GM12878 (cell line): Measurements from ENCODE around the gene ACD. TPM values are rescaled to one million over a fixed set of nuclear protein-coding genes. Genes with fewer than 3 reads are reported as not detected.

Experiments
- ATAC-seq: fragments of 200-7000 bp; cut with Tn5 transposase; 3 replicates; pipeline ENCODE4 v1.9.1; 2020; ENCODE audit warnings: mild to moderate bottlenecking, moderate library complexity
- BruUV-seq: library from RNA; stranded (reverse); fragments of 400-500 nt; replicated peaks from 2 replicates; lab custom pipeline; 2021; lab: Mats Ljungman, UMichigan
- CTCF ChIA-PET: fragments of 300-600 bp; sonication (Branson Sonifier 250); formaldehyde crosslinking; extraction: SDS; loops from one replicate; lab custom pipeline; 2021; ENCODE audit warnings: inconsistent platforms; lab: Yijun Ruan, JAX
- POLR2A ChIA-PET: fragments of 350-600 bp; formaldehyde crosslinking; extraction: SDS; loops from one replicate; lab custom pipeline; 2021; ENCODE audit warnings: inconsistent platforms; lab: Charles Lee
- RAD21 ChIA-PET: fragments of 300-600 bp; sonication (Branson Sonifier 250); formaldehyde crosslinking; loops from one replicate; lab custom pipeline; 2023; ENCODE audit warnings: antibody characterized with exemption; ENCODE audit not compliant: unreplicated experiment; lab: Charles Lee
- SMC1A ChIA-PET: fragments of 300-600 bp; sonication (Branson Sonifier 250); formaldehyde crosslinking; loops from one replicate; lab custom pipeline; 2023; ENCODE audit not compliant: unreplicated experiment, uncharacterized antibody; lab: Charles Lee
- DNase-seq: peaks from one replicate; pipeline ENCODE4 v3.0.0-alpha.2; 2011; ENCODE audit warnings: low read depth, low spot score
- FAIRE-seq: peaks from 3 replicates; lab custom pipeline; 2011; peaks lifted over from hg19 to GRCh38; lab: Jason Lieb, UNC
- H2AFZ ChIP-seq: 2 replicates; pipeline ENCODE4 v1.6.0; 2011; ENCODE audit warnings: low read depth, low read length, control low read depth; ENCODE audit not compliant: control insufficient read depth
- H3K27ac ChIP-seq: 2 replicates; pipeline ENCODE4 v1.5.1; 2011; ENCODE audit warnings: control low read depth; ENCODE audit not compliant: control insufficient read depth, insufficient read depth
- H3K27me3 ChIP-seq, 2 experiments: replicated peaks in 1 of 2; 2 replicates each; pipeline versions ENCODE4 v1.6.0 to v1.6.1; 2011; ENCODE audit warnings: low read length in 1 of 2; ENCODE audit not compliant: control insufficient read depth in 2 of 2, insufficient read depth in 2 of 2
- H3K36me3 ChIP-seq, 2 experiments: 2 replicates each; pipeline ENCODE4 v1.5.1; 2011; ENCODE audit warnings: low read length in 1 of 2; ENCODE audit not compliant: control insufficient read depth in 2 of 2, insufficient read depth in 2 of 2
- H3K4me1 ChIP-seq: 2 replicates; pipeline ENCODE4 v1.6.1; 2011; ENCODE audit warnings: mild to moderate bottlenecking, low read length, moderate library complexity, mixed read lengths; ENCODE audit not compliant: control insufficient read depth, insufficient read depth
- H3K4me2 ChIP-seq: 2 replicates; pipeline ENCODE4 v1.6.0; 2011; ENCODE audit warnings: control low read depth; ENCODE audit not compliant: control insufficient read depth, insufficient read depth
- H3K4me3 ChIP-seq: fragments of 200-600 bp; sonication (generic); 2 replicates; pipeline ENCODE4 v1.5.1; 2016
- H3K79me2 ChIP-seq: 2 replicates; pipeline ENCODE4 v1.6.0; 2011; ENCODE audit warnings: low read length; ENCODE audit not compliant: control insufficient read depth, insufficient read depth
- H3K9ac ChIP-seq: 2 replicates; pipeline ENCODE4 v1.8.0; 2011; ENCODE audit warnings: low read length, control low read depth, mixed read lengths; ENCODE audit not compliant: control insufficient read depth, insufficient read depth
- H3K9me3 ChIP-seq: replicated peaks from 3 replicates; pipeline ENCODE4 v1.5.1; 2011; ENCODE audit warnings: mild to moderate bottlenecking, low read length; ENCODE audit not compliant: control insufficient read depth, insufficient read depth
- H4K20me1 ChIP-seq: 2 replicates; pipeline ENCODE4 v1.6.0; 2011; ENCODE audit not compliant: control insufficient read depth, insufficient read depth
- ASH2L ChIP-seq: fragments of 300-600, 200-600 bp; sonication (generic); IDR thresholded peaks from 2 replicates; pipeline ENCODE4 v1.6.1; 2017; ENCODE audit warnings: low read depth, mild to moderate bottlenecking, borderline replicate concordance
- CHD4 ChIP-seq: fragments of 200-600 bp; sonication (generic); IDR thresholded peaks from 2 replicates; pipeline ENCODE4 v1.6.1; 2016; ENCODE audit warnings: mild to moderate bottlenecking
- FOS ChIP-seq: IDR thresholded peaks from 3 replicates; pipeline ENCODE4 v1.6.1; 2011; ENCODE audit warnings: borderline replicate concordance; ENCODE audit not compliant: insufficient read length; ENCODE audit errors: extremely low read depth
- JUNB ChIP-seq: IDR thresholded peaks from 2 replicates; pipeline ENCODE4 v1.6.1; 2016; ENCODE audit warnings: antibody characterized with exemption, mild to moderate bottlenecking
- KLF5 ChIP-seq: fragments of 450-650 bp; IDR thresholded peaks from 2 replicates; pipeline ENCODE4 v1.6.1; 2014; ENCODE audit warnings: mild to moderate bottlenecking; ENCODE audit not compliant: partially characterized antibody
- NRF1 ChIP-seq: conservative IDR thresholded peaks from 2 replicates; pipeline ENCODE4 v1.6.1; 2011; ENCODE audit warnings: mild to moderate bottlenecking, low read depth, low read length, improper control_type of control experiment
- RCOR1 ChIP-seq: conservative IDR thresholded peaks from 2 replicates; pipeline ENCODE4 v1.6.1; 2012; ENCODE audit warnings: low read depth, low read length, improper control_type of control experiment
- YBX1 ChIP-seq: fragments of 450-650 bp; IDR thresholded peaks from 2 replicates; pipeline ENCODE4 v1.6.1; 2016; ENCODE audit warnings: antibody characterized with exemption
- ZNF24 ChIP-seq: fragments of 450-650 bp; IDR thresholded peaks from 2 replicates; pipeline ENCODE4 v1.6.1; 2017; ENCODE audit warnings: antibody characterized with exemption, mild to moderate bottlenecking
- WGBS: methylation state at CpG from one replicate; pipeline ENCODE4 v1.1.6; 2016; ENCODE audit warnings: low lambda C conversion rate; ENCODE audit not compliant: insufficient replicate concordance, insufficient coverage; ENCODE audit errors: missing lambda C conversion rate; 5-methylcytosine and 5-hydroxymethylcytosine counted together
- in situ Hi-C: fragments of 300-500 bp; cut with MboI; formaldehyde crosslinking; loops from 9 replicates; pipeline ENCODE4 v1.14.3; 2018; ENCODE audit warnings: mixed read lengths
- intact Hi-C: fragments of 100-400 bp; cut with micrococcal nuclease; formaldehyde crosslinking; loops from one replicate; pipeline ENCODE4 v1.14.2; 2022; ENCODE audit not compliant: unreplicated experiment
- polyA plus RNA-seq, 11 experiments: library from polyadenylated mRNA; depleted of rRNA in 4 of 11; unstranded in 6 of 11; stranded (reverse) in 5 of 11; fragments of >200 nt; fragmentation: Nextera tagmentation in 4 of 11; fragmentation: Illumina TruSeq in 1 of 11; extraction: Ambion mirVana in 4 of 11; extraction: Trizol in 1 of 11; gene quantifications; 1 replicate in 1 of 11; 2 replicates in 10 of 11; pipeline versions ENCODE4 v1.2.1 to v1.2.3, GENCODE V29; 2011 to 2016; ENCODE audit warnings: inconsistent platforms in 2 of 11, missing spikeins in 2 of 11, low read depth in 1 of 11
- total RNA-seq, 4 experiments: library from RNA; depleted of rRNA in 3 of 4; stranded (reverse); fragments of >200 nt in 3 of 4; fragmentation: Illumina TruSeq in 1 of 4; extraction: Trizol in 1 of 4; gene quantifications; 2 replicates each; pipeline versions ENCODE4 v1.2.1 to v1.2.3, GENCODE V29; 2013 to 2021
- TF ChIP-seq, protein P1 (sequence below): IDR thresholded peaks from 2 replicates; pipeline ENCODE4 v1.6.1; 2012; ENCODE audit warnings: mild to moderate bottlenecking, low read depth, low read length
- TF ChIP-seq, protein P2 (sequence below): IDR thresholded peaks from 2 replicates; pipeline ENCODE4 v1.6.1; 2011; ENCODE audit warnings: low read depth, mild to moderate bottlenecking, low read length, moderate library complexity, borderline replicate concordance; ENCODE audit errors: extremely low read depth

Gene ACD
- total and polyA plus RNA-seq, 10 of the 15 experiments (the other 5 are each of a cell fraction or from before 2014, with no cell fraction given), result 2.9 to 46.7 (median 23.9) TPM

- in situ Hi-C loops, result loop anchor here (5.0 kb wide), 1 partner anchor 249 kb away; no protein-coding TSS in a partner anchor
- no TSS peak for BruUV-seq
- Histone ChIP-seq H3K9ac (no peak overlapping the region), H3K36me3 (peaks cover 0 to 1% of the 10 kb centered on the region in 2 experiments; a peak in 1 of 4 replicates), H3K27ac (no peak overlapping the region), H3K4me3 (no peak overlapping the region), H2AFZ (no peak overlapping the region), H3K4me2 (no peak overlapping the region), H3K79me2 (no peaks in the 10 kb centered on the region), H3K27me3 (no peaks in the 10 kb centered on the region), H4K20me1 (no peaks in the 10 kb centered on the region), H3K4me1 (no peaks in the 10 kb centered on the region), H3K9me3 (no peaks in the 10 kb centered on the region)
- CTCF ChIA-PET, result no interaction called here
- TF ChIP-seq, protein P1, sequence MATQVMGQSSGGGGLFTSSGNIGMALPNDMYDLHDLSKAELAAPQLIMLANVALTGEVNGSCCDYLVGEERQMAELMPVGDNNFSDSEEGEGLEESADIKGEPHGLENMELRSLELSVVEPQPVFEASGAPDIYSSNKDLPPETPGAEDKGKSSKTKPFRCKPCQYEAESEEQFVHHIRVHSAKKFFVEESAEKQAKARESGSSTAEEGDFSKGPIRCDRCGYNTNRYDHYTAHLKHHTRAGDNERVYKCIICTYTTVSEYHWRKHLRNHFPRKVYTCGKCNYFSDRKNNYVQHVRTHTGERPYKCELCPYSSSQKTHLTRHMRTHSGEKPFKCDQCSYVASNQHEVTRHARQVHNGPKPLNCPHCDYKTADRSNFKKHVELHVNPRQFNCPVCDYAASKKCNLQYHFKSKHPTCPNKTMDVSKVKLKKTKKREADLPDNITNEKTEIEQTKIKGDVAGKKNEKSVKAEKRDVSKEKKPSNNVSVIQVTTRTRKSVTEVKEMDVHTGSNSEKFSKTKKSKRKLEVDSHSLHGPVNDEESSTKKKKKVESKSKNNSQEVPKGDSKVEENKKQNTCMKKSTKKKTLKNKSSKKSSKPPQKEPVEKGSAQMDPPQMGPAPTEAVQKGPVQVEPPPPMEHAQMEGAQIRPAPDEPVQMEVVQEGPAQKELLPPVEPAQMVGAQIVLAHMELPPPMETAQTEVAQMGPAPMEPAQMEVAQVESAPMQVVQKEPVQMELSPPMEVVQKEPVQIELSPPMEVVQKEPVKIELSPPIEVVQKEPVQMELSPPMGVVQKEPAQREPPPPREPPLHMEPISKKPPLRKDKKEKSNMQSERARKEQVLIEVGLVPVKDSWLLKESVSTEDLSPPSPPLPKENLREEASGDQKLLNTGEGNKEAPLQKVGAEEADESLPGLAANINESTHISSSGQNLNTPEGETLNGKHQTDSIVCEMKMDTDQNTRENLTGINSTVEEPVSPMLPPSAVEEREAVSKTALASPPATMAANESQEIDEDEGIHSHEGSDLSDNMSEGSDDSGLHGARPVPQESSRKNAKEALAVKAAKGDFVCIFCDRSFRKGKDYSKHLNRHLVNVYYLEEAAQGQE, result no peak
- TF ChIP-seq ASH2L (no peak), CHD4 (no peak), RCOR1 (no peak), FOS (no peak), YBX1 (no peak), KLF5 (no peak), ZNF24 (no peak), NRF1 (no peak), JUNB (no peak)
- TF ChIP-seq, protein P2, sequence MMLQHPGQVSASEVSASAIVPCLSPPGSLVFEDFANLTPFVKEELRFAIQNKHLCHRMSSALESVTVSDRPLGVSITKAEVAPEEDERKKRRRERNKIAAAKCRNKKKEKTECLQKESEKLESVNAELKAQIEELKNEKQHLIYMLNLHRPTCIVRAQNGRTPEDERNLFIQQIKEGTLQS, result no peak
- DNase-seq (no peak), FAIRE-seq (no peak), ATAC-seq (no peak)
- SMC1A ChIA-PET, result no interaction called here
- 94% methylated on average over 8 of the region's 12 CpGs for WGBS
- POLR2A ChIA-PET, result no interaction called here
- intact Hi-C loops, result no loop called here
- RAD21 ChIA-PET, result no interaction called here
Observed at GRCh38 chr16:67678354-67679023, 18.4 kb upstream of the ACD start.
